Lung (tissue), 12 donors: ENCODE data around the gene RAI1. TPM values are rescaled to one million over a fixed set of nuclear protein-coding genes. Genes with fewer than 3 reads are reported as not detected.

Experiments used
- ATAC-seq: fragments of 200-7000 bp; cut with Tn5 transposase; one replicate; pipeline ENCODE4 v1.9.1; 2020; ENCODE audit warnings: moderate number of reproducible peaks; ENCODE audit not compliant: insufficient read depth, low FRiP score
- DNase-seq, 3 donors: peaks; one replicate each; pipeline ENCODE4 v3.0.0-alpha.2; 2013 to 2017
- H3K27ac ChIP-seq, 2 donors: one replicate each; pipeline ENCODE4 v1.5.1; 2013; ENCODE audit warnings: mild to moderate bottlenecking in 2 of 2, moderate library complexity in 2 of 2, control low read depth in 1 of 2, inconsistent platforms in 1 of 2, low read depth in 1 of 2, low read length in 1 of 2
- H3K27me3 ChIP-seq, 3 donors: one replicate each; pipeline ENCODE4 v1.5.1; 2013; ENCODE audit warnings: low read length in 2 of 3; ENCODE audit not compliant: control insufficient read depth in 3 of 3, insufficient read depth in 3 of 3
- H3K36me3 ChIP-seq, 4 donors: one replicate each; pipeline ENCODE4 v1.5.1; 2013; ENCODE audit warnings: low read length in 4 of 4, mild to moderate bottlenecking in 1 of 4, moderate library complexity in 1 of 4; ENCODE audit not compliant: control insufficient read depth in 4 of 4, insufficient read depth in 4 of 4
- H3K4me1 ChIP-seq, 5 donors: one replicate each; pipeline ENCODE4 v1.5.1; 2013; ENCODE audit warnings: low read length in 5 of 5, mild to moderate bottlenecking in 2 of 5, moderate library complexity in 1 of 5; ENCODE audit not compliant: control insufficient read depth in 5 of 5, insufficient read depth in 5 of 5
- H3K4me3 ChIP-seq: one replicate; pipeline ENCODE4 v1.5.1; 2013; ENCODE audit warnings: mild to moderate bottlenecking, control low read depth, moderate library complexity
- H3K9ac ChIP-seq, 2 donors: one replicate each; pipeline ENCODE4 v1.5.1; 2013; ENCODE audit warnings: low read length in 2 of 2, control low read depth in 1 of 2; ENCODE audit not compliant: insufficient read depth in 1 of 2
- H3K9me3 ChIP-seq, 4 donors: one replicate each; pipeline ENCODE4 v1.5.1; 2013; ENCODE audit warnings: low read length in 3 of 4, mild to moderate bottlenecking in 1 of 4, moderate library complexity in 1 of 4; ENCODE audit not compliant: control insufficient read depth in 4 of 4, insufficient read depth in 3 of 4
- CTCF ChIP-seq: IDR thresholded peaks from 2 replicates; pipeline ENCODE4 v1.5.1; 2012; ENCODE audit warnings: mild to moderate bottlenecking; ENCODE audit errors: control extremely low read depth, extremely low read depth
- WGBS, 2 donors: extraction: QIAGEN DNeasy Blood & Tissue Kit; methylation state at CpG; one replicate each; pipeline ENCODE4 v1.1.7; 2013; 5-methylcytosine and 5-hydroxymethylcytosine counted together
- polyA plus RNA-seq, 2 donors: library from polyadenylated mRNA; stranded (reverse); fragments of 200-250 nt; gene quantifications; one replicate each; pipeline ENCODE4 v1.2.1, GENCODE V29; 2013
- total RNA-seq, 2 donors: library from RNA; depleted of rRNA in 1 of 2; stranded (reverse); fragments of >200 nt in 1 of 2; gene quantifications; one replicate each; pipeline ENCODE4 v1.2.1, GENCODE V29; 2014 to 2021
- donor health status: control.
- donor health status: control.
- donor health status: Bipolar disorder and iron deficiency.
- donor health status: healthy.
- donor health status: DM: yes; HTN: yes; CAD: no.

Gene RAI1
- total and polyA plus RNA-seq, 4 donors, result 14.5 to 44.4 (median 28.3) TPM

GRCh38 chr17:17856386-17856785 lies 175.1 kb downstream of the RAI1 start:
- Histone ChIP-seq H3K27me3 (no peaks in the 10 kb centered on the region), H3K4me3 (no peak overlapping the region), H3K27ac (peak overlapping the region in 1 of 2 donors; percentile 64), H3K36me3 (peaks cover 0 to 6% (median 2%) of the 10 kb centered on the region in 4 donors), H3K9me3 (no peaks in the 10 kb centered on the region), H3K9ac (no peak overlapping the region), H3K4me1 (peaks cover 0 to 21% (median 11%) of the 10 kb centered on the region in 5 donors)
- TF ChIP-seq CTCF, result no peak
- ATAC-seq (no peak), DNase-seq (no peak)
- WGBS, 2 donors, result 95 to 100% methylated on average over 2 of the region's 2 CpGs

- H3K4me3 ChIP-seq, result no peak overlapping the region
- no peaks in the 10 kb centered on the region for H3K27me3 ChIP-seq
- DNase-seq (no peak), ATAC-seq (no peak)
- no peak overlapping the region for H3K9ac ChIP-seq
- peaks cover 0 to 21% (median 11%) of the 10 kb centered on the region in 5 donors for H3K4me1 ChIP-seq
- peaks cover 0 to 8% (median 3%) of the 10 kb centered on the region in 4 donors for H3K36me3 ChIP-seq
- WGBS, 2 donors, result 95 to 97% methylated on average over 4 of the region's 4 CpGs
- no peak overlapping the region for H3K27ac ChIP-seq
- H3K9me3 ChIP-seq, result no peaks in the 10 kb centered on the region
- no peak for TF ChIP-seq CTCF
These were observed 176.2 kb downstream of the RAI1 start for GRCh38 chr17:17857496-17857895.

GRCh38 chr17:17859909-17860765 lies 178.9 kb downstream of the RAI1 start:
- peak; percentile 92 for TF ChIP-seq CTCF
- 31 to 39% methylated on average over 9 of the region's 9 CpGs for WGBS, 2 donors
- DNase-seq, result peak; percentile 69 to 73 (median 71)
- Histone ChIP-seq H3K9ac (no peak overlapping the region), H3K27me3 (no peaks in the 10 kb centered on the region), H3K4me3 (no peak overlapping the region), H3K36me3 (peaks cover 0 to 9% (median 3%) of the 10 kb centered on the region in 4 donors), H3K4me1 (peaks cover 0 to 18% (median 9%) of the 10 kb centered on the region in 5 donors), H3K27ac (peak overlapping the region in 1 of 2 donors; percentile 60), H3K9me3 (no peaks in the 10 kb centered on the region)
- ATAC-seq, result peak; percentile 92
